CD4-positive, alpha-beta memory T cell (primary cell): ENCODE data around the gene DDOST. TPM values are rescaled to one million over a fixed set of nuclear protein-coding genes. Genes with fewer than 3 reads are reported as not detected.

Experiments used
- CTCF ChIA-PET: fragments of 350-600 bp; sonication (Branson Sonifier 250); formaldehyde crosslinking; loops from one replicate; lab custom pipeline; 2021; ENCODE audit warnings: inconsistent platforms; ENCODE audit not compliant: partially characterized antibody; lab: Charles Lee
- POLR2A ChIA-PET: fragments of 350-600 bp; sonication (Branson Sonifier 250); formaldehyde crosslinking; loops from one replicate; lab custom pipeline; 2021; ENCODE audit not compliant: partially characterized antibody; lab: Charles Lee
- DNase-seq, 5 donors: peaks; one replicate each; pipeline versions ENCODE4 v3.0.0 to v3.0.0-alpha.2; 2020 to 2022; ENCODE audit warnings: mixed read lengths in 1 of 5
- H3K27ac ChIP-seq: one replicate; pipeline ENCODE4 v1.7.0; 2013; ENCODE audit warnings: low read depth, low read length
- H3K27me3 ChIP-seq: 2 replicates; pipeline ENCODE4 v1.7.0; 2013; ENCODE audit warnings: mild to moderate bottlenecking, low read length, moderate library complexity; ENCODE audit not compliant: insufficient read depth
- H3K36me3 ChIP-seq: 2 replicates; pipeline ENCODE4 v1.7.0; 2013; ENCODE audit warnings: mild to moderate bottlenecking, low read length, moderate library complexity; ENCODE audit not compliant: insufficient read depth
- H3K4me1 ChIP-seq: 2 replicates; pipeline ENCODE4 v1.7.0; 2013; ENCODE audit warnings: mild to moderate bottlenecking, low read length, moderate library complexity; ENCODE audit not compliant: insufficient read depth
- H3K4me3 ChIP-seq, 2 donors: one replicate each; pipeline ENCODE4 v1.7.0; 2013; ENCODE audit warnings: low read length in 2 of 2, mild to moderate bottlenecking in 1 of 2
- H3K9me3 ChIP-seq, 2 donors: one replicate each; pipeline ENCODE4 v1.7.0; 2013; ENCODE audit warnings: low read length in 2 of 2, control low read depth in 1 of 2; ENCODE audit not compliant: control insufficient read depth in 1 of 2
- H3K27ac Mint-ChIP-seq, 7 donors: one replicate each; pipeline ENCODE4 v1.8.0; 2020 to 2021; ENCODE audit warnings: mixed read lengths in 7 of 7, mild to moderate bottlenecking in 6 of 7, inconsistent platforms in 3 of 7, moderate library complexity in 3 of 7
- H3K27me3 Mint-ChIP-seq, 2 donors: one replicate each; pipeline ENCODE4 v1.8.0; 2020 to 2021; ENCODE audit warnings: mixed read lengths in 2 of 2
- H3K36me3 Mint-ChIP-seq, 2 donors: one replicate each; pipeline ENCODE4 v1.8.0; 2020 to 2021; ENCODE audit warnings: mixed read lengths in 2 of 2, inconsistent platforms in 1 of 2, mild to moderate bottlenecking in 1 of 2
- H3K4me1 Mint-ChIP-seq, 4 donors: one replicate each; pipeline ENCODE4 v1.8.0; 2020 to 2021; ENCODE audit warnings: mixed read lengths in 4 of 4, mild to moderate bottlenecking in 1 of 4
- H3K4me3 Mint-ChIP-seq, 8 donors: one replicate each; pipeline ENCODE4 v1.8.0; 2020 to 2021; ENCODE audit warnings: mixed read lengths in 8 of 8, mild to moderate bottlenecking in 7 of 8, moderate library complexity in 6 of 8, inconsistent platforms in 3 of 8
- H3K9me3 Mint-ChIP-seq, 8 donors: one replicate each; pipeline ENCODE4 v1.8.0; 2020 to 2021; ENCODE audit warnings: mixed read lengths in 8 of 8, mild to moderate bottlenecking in 5 of 8, inconsistent platforms in 3 of 8, moderate library complexity in 1 of 8
- intact Hi-C: fragments of 100-400 bp; cut with micrococcal nuclease; formaldehyde crosslinking; loops from one replicate; pipeline ENCODE4 v1.15.1; 2023
- polyA plus RNA-seq, 2 donors: library from polyadenylated mRNA; unstranded; fragments of 300-500 nt; fragmentation: Illumina TruSeq; gene quantifications; one replicate each; pipeline ENCODE4 v1.2.3, GENCODE V29; 2021
- total RNA-seq, 2 experiments: library from RNA; stranded (reverse); gene quantifications; one replicate each; pipeline ENCODE4 v1.2.3, GENCODE V29; 2021

The DDOST gene
- total and polyA plus RNA-seq, 4 experiments from 2014 or later: 133 to 405 (median 184) TPM

DNA sequence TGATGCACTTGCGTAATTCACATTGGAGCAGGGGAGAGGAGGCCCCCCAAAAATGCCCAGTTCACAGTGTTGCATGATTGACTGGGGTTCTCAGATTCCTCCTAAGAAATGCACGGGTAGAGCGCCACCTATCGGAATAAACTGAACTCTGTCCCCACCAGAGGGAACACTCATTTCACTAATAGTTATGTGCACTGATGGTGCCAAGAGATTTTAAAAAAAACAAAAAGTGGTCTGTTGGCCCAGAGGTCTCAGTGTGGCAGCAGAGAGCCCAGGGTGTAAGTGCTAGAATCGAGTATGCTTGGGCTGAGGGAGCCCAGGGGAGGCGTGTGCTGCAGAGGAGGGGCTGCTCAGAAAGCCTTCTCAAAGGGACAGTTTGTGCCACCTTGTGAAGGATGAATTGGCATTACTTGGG is 21.0 kb downstream of the DDOST start:
- intact Hi-C loops: loop anchor here (5.0 kb wide), 1 partner anchor 428 kb away; no protein-coding TSS in a partner anchor
- H3K27ac ChIP-seq: no peak overlapping the region
- peak overlapping the region in 1 of 7 donors; percentile 31 for H3K27ac Mint-ChIP-seq
- ChIA-PET POLR2A (no interaction called here), CTCF (interaction anchor here (1.0 to 3.4 kb wide), 4 partner anchors 10 to 117 kb away, joined by 3 to 21 read pairs (median 4); partner anchors contain the start of gene DDOST)
- peaks cover 4% of the 10 kb centered on the region for H3K36me3 ChIP-seq
- peaks cover 30 to 49% of the 10 kb centered on the region in 2 donors for H3K36me3 Mint-ChIP-seq
- peaks cover 0 to 5% (median 0%) of the 10 kb centered on the region in 8 donors for H3K9me3 Mint-ChIP-seq
- peak; percentile 46 to 58 (median 54) for DNase-seq
- H3K27me3 ChIP-seq: no peaks in the 10 kb centered on the region
- H3K9me3 ChIP-seq: no peaks in the 10 kb centered on the region
- H3K4me3 ChIP-seq: no peak overlapping the region
- H3K4me1 ChIP-seq: no peaks in the 10 kb centered on the region
- H3K4me3 Mint-ChIP-seq: peak overlapping the region in 1 of 8 donors; percentile 21
- H3K27me3 Mint-ChIP-seq: no peaks in the 10 kb centered on the region
- peaks cover 0 to 6% (median 5%) of the 10 kb centered on the region in 4 donors for H3K4me1 Mint-ChIP-seq

DNA sequence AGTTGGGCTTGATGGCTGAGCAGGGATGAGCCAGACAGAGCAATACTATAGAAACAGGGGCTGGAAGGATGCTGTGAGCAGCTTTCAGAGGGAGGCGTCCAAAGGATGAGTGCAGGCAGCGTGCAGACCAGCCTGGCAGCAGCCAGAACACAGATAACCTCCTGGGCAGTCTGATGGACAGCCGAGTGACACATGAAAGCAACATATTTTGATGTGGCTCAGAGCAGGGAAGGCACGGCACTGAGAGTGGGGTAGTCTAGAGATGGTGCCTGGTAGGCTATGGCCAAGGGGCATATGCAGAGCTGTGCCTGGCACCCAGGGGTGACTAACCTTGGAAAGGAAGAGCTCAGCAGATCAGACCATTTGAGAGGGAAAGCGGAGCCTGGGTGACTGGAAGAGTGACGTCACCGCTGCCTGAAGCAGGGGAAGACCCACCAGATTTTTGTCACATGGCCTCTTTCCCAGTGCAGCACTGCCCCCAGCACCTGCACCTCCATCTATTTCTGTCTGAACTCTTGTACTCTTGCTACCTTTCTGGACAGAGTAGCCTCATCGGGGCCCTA is 24.3 kb downstream of the DDOST start:
- Histone ChIP-seq H3K9me3 (no peaks in the 10 kb centered on the region), H3K4me3 (no peak overlapping the region), H3K27ac (no peak overlapping the region), H3K27me3 (no peaks in the 10 kb centered on the region), H3K36me3 (peaks cover 4% of the 10 kb centered on the region), H3K4me1 (peaks cover 16% of the 10 kb centered on the region)
- intact Hi-C loops: no loop called here
- peaks cover 23 to 33% of the 10 kb centered on the region in 2 donors for H3K36me3 Mint-ChIP-seq
- no peaks in the 10 kb centered on the region for H3K27me3 Mint-ChIP-seq
- DNase-seq: no peak
- ChIA-PET CTCF (interaction anchor here (0.8 to 2.0 kb wide), 4 partner anchors 11 to 115 kb away, joined by 3 to 7 read pairs (median 4); no protein-coding TSS in a partner anchor), POLR2A (no interaction called here)
- H3K4me3 Mint-ChIP-seq: peak overlapping the region in 1 of 8 donors; percentile 55
- no peak overlapping the region for H3K27ac Mint-ChIP-seq
- H3K9me3 Mint-ChIP-seq: peaks cover 0 to 5% (median 0%) of the 10 kb centered on the region in 8 donors
- peaks cover 8 to 23% (median 15%) of the 10 kb centered on the region in 4 donors for H3K4me1 Mint-ChIP-seq

- Mint-ChIP-seq H3K27ac (peak overlapping the region in 6 of 7 donors; percentile 85 to 95 (median 90)), H3K4me1 (peaks cover 4 to 17% (median 12%) of the 10 kb centered on the region in 4 donors), H3K27me3 (no peaks in the 10 kb centered on the region), H3K36me3 (peaks cover 13 to 23% of the 10 kb centered on the region in 2 donors), H3K4me3 (peak overlapping the region; percentile 89 to 96 (median 92)), H3K9me3 (peaks cover 0 to 3% (median 0%) of the 10 kb centered on the region in 8 donors)
- peaks cover 4% of the 10 kb centered on the region for H3K36me3 ChIP-seq
- H3K4me1 ChIP-seq: peaks cover 16% of the 10 kb centered on the region
- DNase-seq: peak in 4 of 5 donors; percentile 23 to 53 (median 38)
- no peaks in the 10 kb centered on the region for H3K9me3 ChIP-seq
- H3K4me3 ChIP-seq: peak overlapping the region; percentile 45 to 62
- H3K27ac ChIP-seq: peak overlapping the region; percentile 68
- ChIA-PET POLR2A (interaction anchor here (0.8 to 2.4 kb wide), 7 partner anchors 8 to 152 kb away, joined by 3 to 24 read pairs (median 4); partner anchors contain the start of genes DDOST, HP1BP3 and MUL1), CTCF (interaction anchor here (1.2 to 4.2 kb wide), 6 partner anchors 8 to 111 kb away, joined by 3 to 24 read pairs (median 10); partner anchors contain the start of gene DDOST)
- intact Hi-C loops: loop anchor here (1.0 to 5.0 kb wide), 2 partner anchors 27 to 127 kb away; partner anchors contain the start of genes DDOST and MUL1
- H3K27me3 ChIP-seq: no peaks in the 10 kb centered on the region
Measured at GRCh38 chr1:20634594-20635084, 26.5 kb downstream of the DDOST start.

GRCh38 chr1:20634065-20634593 is 27.0 kb downstream of the DDOST start:
- peaks cover 4 to 17% (median 12%) of the 10 kb centered on the region in 4 donors for H3K4me1 Mint-ChIP-seq
- H3K9me3 ChIP-seq: no peaks in the 10 kb centered on the region
- intact Hi-C loops: loop anchor here (1.0 to 5.0 kb wide), 2 partner anchors 27 to 127 kb away; partner anchors contain the start of genes DDOST and MUL1
- peak overlapping the region; percentile 85 to 95 (median 91) for H3K27ac Mint-ChIP-seq
- peak overlapping the region; percentile 45 to 62 for H3K4me3 ChIP-seq
- DNase-seq: peak in 2 of 5 donors; percentile 58 to 61
- H3K36me3 Mint-ChIP-seq: peaks cover 11 to 20% of the 10 kb centered on the region in 2 donors
- peak overlapping the region; percentile 68 for H3K27ac ChIP-seq
- H3K36me3 ChIP-seq: no peaks in the 10 kb centered on the region
- no peaks in the 10 kb centered on the region for H3K27me3 Mint-ChIP-seq
- H3K4me1 ChIP-seq: peaks cover 16% of the 10 kb centered on the region
- ChIA-PET CTCF (interaction anchor here (0.6 to 4.2 kb wide), 14 partner anchors 9 to 111 kb away, joined by 3 to 24 read pairs (median 4); partner anchors contain the start of gene DDOST), POLR2A (interaction anchor here (0.6 to 2.4 kb wide), 17 partner anchors 9 to 1817 kb away, joined by 3 to 24 read pairs (median 4); partner anchors contain the start of genes DDOST, HP1BP3, MUL1 and OTUD3)
- peak overlapping the region; percentile 89 to 96 (median 92) for H3K4me3 Mint-ChIP-seq
- peaks cover 0 to 3% (median 0%) of the 10 kb centered on the region in 8 donors for H3K9me3 Mint-ChIP-seq
- H3K27me3 ChIP-seq: no peaks in the 10 kb centered on the region

- CTCF ChIA-PET: interaction anchor here (0.6 to 4.2 kb wide), 19 partner anchors 10 to 154 kb away, joined by 3 to 24 read pairs (median 4); partner anchors contain the start of gene DDOST
- POLR2A ChIA-PET: interaction anchor here (0.5 to 2.4 kb wide), 18 partner anchors 8 to 1818 kb away, joined by 3 to 24 read pairs (median 4); partner anchors contain the start of genes DDOST, HP1BP3, MUL1 and OTUD3
Measured at GRCh38 chr1:20633190-20634064, 27.7 kb downstream of the DDOST start, which contains the start of gene PINK1. PINK1 (plus strand) TSS chr1:20633458; CDS start chr1:20633549, 91 bp downstream.

DNA sequence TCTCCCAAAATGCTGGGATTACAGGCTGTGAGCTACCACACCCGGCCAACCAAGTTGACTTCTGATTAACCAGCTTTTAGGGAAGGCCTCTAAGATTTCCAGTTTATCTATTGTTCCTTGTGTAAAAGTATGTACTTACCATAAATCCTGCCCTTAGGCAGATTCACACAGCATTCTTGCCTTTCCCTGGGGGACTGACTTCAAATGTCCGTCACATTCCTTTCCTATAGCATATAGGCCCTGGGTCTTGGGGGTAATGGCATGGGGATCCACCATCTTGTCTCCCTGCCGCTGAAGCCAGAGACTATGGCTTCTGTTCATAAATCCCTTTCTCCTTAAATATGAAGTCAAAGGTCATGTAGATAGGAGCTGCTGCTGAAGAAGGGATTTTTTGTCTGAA is 28.8 kb downstream of the DDOST start:
- H3K27ac ChIP-seq: no peak overlapping the region
- ChIA-PET CTCF (interaction anchor here (0.7 to 4.2 kb wide), 9 partner anchors 11 to 155 kb away, joined by 3 to 24 read pairs (median 6); partner anchors contain the start of gene DDOST), POLR2A (interaction anchor here (0.8 kb wide), 1 partner anchor 29 kb away, joined by 3 read pairs; the partner anchor contains the start of gene DDOST)
- DNase-seq: no peak
- Mint-ChIP-seq H3K27ac (peak overlapping the region in 2 of 7 donors; percentile 24 to 61), H3K4me3 (peak overlapping the region; percentile 76 to 87 (median 80)), H3K4me1 (peaks cover 4 to 17% (median 12%) of the 10 kb centered on the region in 4 donors), H3K36me3 (peaks cover 7 to 8% of the 10 kb centered on the region in 2 donors), H3K27me3 (peaks cover 5 to 6% of the 10 kb centered on the region in 2 donors), H3K9me3 (peaks cover 0 to 15% (median under 1%) of the 10 kb centered on the region in 8 donors)
- no peaks in the 10 kb centered on the region for H3K36me3 ChIP-seq
- no peaks in the 10 kb centered on the region for H3K27me3 ChIP-seq
- peaks cover 16% of the 10 kb centered on the region for H3K4me1 ChIP-seq
- intact Hi-C loops: loop anchor here (2.0 to 5.0 kb wide), 2 partner anchors 110 to 125 kb away; partner anchors contain the start of gene MUL1
- H3K9me3 ChIP-seq: no peaks in the 10 kb centered on the region
- H3K4me3 ChIP-seq: no peak overlapping the region

More at GRCh38 chr1:20633190-20634064, 27.7 kb downstream of the DDOST start, which contains the start of gene PINK1:
- Mint-ChIP-seq H3K36me3 (peaks cover 4 to 13% of the 10 kb centered on the region in 2 donors), H3K9me3 (peaks cover 0 to 7% (median 0%) of the 10 kb centered on the region in 8 donors), H3K4me3 (peak within 1 kb of the TSS; percentile 89 to 96 (median 92)), H3K27ac (peak within 1 kb of the TSS; percentile 85 to 95 (median 91)), H3K4me1 (peaks cover 4 to 17% (median 12%) of the 10 kb centered on the region in 4 donors), H3K27me3 (peaks cover 1 to 2% of the 10 kb centered on the region in 2 donors)
- DNase-seq: peak; percentile 78 to 92 (median 87)
- Histone ChIP-seq H3K27ac (peak within 1 kb of the TSS; percentile 68), H3K9me3 (no peaks in the 10 kb centered on the region), H3K4me3 (peak within 1 kb of the TSS; percentile 45 to 62), H3K4me1 (peaks cover 16% of the 10 kb centered on the region), H3K27me3 (no peaks in the 10 kb centered on the region), H3K36me3 (no peaks in the 10 kb centered on the region)
- intact Hi-C loops: loop anchor here (1.0 to 5.0 kb wide), 3 partner anchors 28 to 126 kb away; partner anchors contain the start of genes DDOST and MUL1
